Islet of Langerhans (tissue), 1 donor: ENCODE data around the gene CASZ1.

Experiments used
- FAIRE-seq: peaks from one replicate; lab custom pipeline; 2011; peaks lifted over from hg19 to GRCh38; lab: Jason Lieb, UNC

CASZ1 gene

GRCh38 chr1:10704368-10704882, 92.0 kb downstream of the CASZ1 start:
- FAIRE-seq, result no peak

DNA sequence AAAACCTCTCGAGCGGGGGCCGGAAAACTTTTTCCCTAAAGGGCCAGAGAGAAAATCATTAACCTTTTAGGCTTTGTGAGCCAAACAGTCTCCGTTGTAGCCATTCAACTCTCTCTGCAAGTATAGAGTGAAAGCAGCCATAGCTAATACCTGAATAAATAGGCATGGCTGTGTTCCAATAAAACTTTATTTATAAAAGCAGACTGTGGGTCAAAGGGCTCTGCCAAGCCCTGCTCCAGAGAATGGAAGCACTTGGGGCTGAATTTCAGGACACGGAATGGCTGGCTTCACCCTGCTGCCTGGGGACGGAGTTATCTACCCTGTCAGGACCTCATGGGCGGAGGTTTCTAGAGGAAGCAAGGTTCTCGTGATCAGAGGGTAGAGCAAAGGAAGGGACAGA, 92.7 kb downstream of the CASZ1 start:
- no peak for FAIRE-seq

DNA sequence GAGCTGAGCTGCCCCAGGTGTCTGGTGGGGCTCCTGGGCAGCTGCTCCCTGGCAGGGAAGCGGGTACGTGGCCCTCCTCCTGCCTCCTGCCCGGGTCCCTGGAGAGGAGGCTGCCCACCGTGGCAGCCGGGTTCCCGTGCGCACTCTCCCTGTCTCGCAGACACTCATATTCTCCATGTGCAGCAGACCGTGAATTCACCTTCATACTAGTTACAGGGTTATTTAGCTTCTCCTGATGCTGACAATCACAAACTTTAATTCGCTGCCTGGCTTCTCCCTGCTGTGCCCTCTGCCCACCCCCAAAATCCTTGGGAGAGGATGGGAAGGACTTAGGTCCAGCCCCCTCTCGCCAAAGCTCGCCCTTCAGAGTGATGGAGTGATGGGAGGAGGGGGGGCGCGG, 95.3 kb downstream of the CASZ1 start:
- FAIRE-seq, result no peak

- FAIRE-seq, result no peak
These were observed 97.0 kb downstream of the CASZ1 start for GRCh38 chr1:10699470-10699835.

DNA sequence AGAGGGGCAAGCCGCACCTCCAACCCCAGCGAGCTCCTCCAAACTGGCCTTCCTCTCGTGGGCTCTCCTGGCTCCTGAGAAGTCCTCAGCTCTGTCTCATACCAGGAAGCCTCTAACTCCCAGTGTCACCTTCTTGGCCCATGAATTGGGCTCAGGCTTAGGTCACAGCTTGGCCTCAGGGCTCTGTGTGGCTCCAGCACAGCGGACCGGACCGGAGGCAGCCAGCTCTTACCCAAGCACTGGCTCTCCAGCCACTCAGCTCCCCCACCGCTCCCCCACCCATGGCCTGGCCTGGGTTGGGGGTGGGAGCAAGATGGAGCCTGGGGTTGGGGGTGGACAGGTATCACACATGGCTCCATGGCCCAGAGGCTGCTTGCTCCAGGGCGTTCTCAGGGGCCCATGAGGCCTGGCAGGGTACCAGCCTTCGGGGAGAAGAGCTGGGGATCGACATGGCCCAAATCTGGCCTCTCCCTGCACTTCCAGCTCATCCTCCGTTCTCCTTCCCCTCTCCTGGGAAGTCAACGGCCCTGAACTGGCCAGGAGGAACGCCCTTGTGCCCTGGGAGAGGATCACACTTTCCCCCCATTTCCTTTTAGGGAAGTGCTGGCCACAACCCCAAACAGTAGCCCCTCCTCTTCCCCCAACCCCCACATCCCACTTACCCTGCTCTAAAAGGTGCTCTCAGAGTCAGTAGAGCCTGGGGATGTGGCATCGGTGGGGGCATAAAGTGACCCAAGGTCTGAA, 97.5 kb downstream of the CASZ1 start:
- FAIRE-seq, result no peak

DNA sequence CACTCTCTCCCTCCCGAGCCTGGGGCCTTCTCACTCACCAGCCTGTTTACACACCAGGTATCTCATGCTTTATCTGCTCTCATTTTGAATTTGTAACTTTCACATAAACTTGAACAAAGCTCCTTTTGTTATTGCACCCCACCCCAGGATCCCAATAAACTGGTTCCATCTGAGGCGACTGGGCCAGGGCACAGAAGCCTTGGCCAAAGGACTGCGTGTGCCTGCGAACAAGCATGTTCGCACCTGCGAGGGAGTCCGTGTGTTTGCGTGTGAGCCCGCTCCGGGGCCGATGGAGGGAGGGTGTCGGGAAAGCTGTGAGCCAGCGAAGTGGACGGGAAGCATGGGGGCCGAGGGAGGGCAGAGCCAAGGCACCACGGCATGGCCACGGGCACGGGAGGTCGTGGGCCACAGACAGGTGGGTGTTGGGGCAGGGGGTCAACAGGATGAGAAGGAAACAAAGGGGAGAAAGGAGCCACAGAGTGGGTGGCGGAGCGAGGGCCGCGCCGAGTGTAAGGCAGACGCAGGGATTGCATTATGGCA, 98.8 kb downstream of the CASZ1 start:
- FAIRE-seq, result no peak

- no peak for FAIRE-seq
These were observed 99.5 kb downstream of the CASZ1 start for GRCh38 chr1:10696977-10697376.

GRCh38 chr1:10694633-10695627, 101.5 kb downstream of the CASZ1 start:
- FAIRE-seq, result no peak

- FAIRE-seq, result no peak
These were observed 102.2 kb downstream of the CASZ1 start for GRCh38 chr1:10694274-10694632.

GRCh38 chr1:10693497-10694273, 102.8 kb downstream of the CASZ1 start:
- FAIRE-seq, result no peak

GRCh38 chr1:10693152-10693496, 103.3 kb downstream of the CASZ1 start:
- FAIRE-seq, result no peak

DNA sequence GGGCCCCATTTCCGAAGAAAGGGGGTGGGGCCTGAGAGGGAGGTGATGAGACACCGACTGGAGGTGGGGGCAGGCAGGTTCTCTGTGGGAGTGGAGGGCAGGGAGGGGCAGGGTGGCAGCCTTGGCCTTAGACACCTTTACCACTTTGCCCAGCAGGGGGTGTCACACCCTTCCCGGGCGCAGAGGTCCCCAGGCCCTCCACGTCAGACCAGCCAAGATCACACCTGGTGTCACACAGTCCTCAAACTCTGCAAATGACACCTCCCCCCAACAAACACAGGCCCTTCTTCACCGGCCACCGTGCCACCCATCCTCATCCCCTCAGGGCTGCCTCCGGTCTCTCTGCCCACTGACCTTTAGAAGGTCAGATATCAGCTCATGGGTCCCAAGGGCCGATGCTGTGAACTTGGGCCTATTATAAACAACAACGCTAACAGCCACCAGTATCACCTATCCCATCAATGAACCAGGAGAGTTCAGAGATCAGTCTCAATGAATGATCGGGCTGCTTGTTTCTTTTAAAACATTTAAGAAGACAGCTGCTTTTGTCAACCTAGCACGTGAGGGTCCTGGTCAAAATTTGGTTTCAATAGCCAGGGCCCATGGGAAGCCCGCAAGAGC, 103.9 kb downstream of the CASZ1 start:
- no peak for FAIRE-seq

DNA sequence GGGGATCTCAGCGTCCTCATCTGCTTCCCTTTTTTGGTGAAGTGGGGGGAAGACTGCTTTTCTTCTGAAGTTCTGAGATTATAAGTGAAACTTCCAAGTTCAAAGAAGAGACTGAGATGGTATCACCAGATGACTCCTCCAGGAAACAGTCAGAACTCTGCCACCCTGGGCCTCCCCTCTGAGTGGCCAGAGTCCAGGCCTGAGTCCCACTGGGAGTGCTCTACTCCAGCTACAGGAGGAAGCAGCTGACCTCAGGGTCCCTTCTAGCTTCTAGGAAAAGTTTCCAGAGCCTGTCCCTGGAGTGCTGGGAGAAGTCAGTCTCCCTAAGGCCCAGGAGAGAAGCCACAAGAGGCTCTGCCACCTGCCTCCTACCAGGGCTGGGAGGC, 104.7 kb downstream of the CASZ1 start:
- FAIRE-seq, result no peak

GRCh38 chr1:10691075-10691739, 105.2 kb downstream of the CASZ1 start:
- FAIRE-seq, result no peak

DNA sequence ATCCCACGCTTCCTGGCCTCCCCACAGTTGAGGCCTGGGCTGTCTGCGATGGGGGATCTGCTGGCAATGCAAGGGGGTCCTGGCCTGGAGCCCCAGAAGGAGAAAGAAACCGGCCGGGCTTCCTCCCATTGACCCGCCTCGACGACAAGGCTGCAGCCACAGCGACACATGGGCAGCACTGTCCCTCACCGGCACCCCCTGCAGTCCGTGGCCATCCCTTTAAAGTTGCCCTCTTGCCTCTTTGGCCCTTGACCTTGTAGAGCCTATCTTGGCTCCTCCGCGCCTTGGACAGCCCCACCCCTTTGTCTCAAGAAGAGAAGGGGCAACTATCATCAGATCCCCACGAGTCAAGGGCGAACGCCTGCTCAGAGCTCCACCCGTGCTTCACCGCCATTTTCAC, 106.0 kb downstream of the CASZ1 start:
- no peak for FAIRE-seq

DNA sequence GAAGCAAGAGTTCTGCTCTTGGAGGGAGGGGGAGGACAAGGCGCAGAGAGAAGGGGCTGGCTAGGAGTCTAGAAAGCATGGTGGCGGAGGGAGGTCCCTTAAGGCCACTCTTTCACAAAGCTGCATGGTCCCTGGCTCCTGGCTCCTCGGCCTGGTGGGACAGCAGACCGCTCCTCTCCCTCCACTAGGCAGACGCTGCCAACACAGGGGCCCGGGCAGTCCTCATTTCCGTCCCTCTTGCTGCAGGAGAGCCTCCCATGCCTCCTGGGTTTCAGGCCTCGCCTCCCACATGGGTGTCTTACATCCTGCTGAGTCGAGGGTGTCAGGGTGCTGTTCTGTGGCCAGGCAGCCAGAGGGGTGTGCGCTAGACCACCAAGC, 108.0 kb downstream of the CASZ1 start:
- no peak for FAIRE-seq

DNA sequence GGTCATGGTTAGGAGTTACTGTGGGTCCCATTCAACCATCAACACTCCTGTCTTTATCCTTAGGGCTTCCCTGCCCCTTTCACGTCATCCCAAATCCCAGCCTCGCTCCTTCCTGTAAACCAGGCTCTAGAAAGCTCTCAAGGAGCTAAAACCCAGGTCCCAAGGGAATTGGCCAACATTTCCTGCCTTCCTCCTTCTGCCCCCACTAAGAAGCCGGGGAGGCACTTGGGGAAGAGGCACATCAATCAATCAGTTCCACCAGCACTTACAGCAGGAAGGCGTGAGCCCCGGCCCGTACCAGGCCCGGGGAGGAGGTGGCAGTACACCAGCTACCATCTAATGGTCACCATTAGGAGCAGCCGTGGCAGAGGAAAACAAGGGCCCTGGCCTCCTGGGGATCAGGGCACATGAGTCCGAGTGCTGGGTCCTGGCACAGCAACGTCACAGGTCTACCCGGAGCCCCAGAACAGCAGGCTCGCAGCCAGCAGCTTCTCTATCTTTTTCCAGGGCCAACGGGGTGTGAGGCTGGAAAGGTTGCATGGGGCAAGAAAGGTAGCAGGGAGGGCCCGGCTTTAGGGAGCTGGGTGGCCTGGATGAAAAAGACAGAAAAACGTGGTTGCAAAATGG, 108.6 kb downstream of the CASZ1 start:
- no peak for FAIRE-seq

GRCh38 chr1:10687251-10687651, 109.2 kb downstream of the CASZ1 start:
- no peak for FAIRE-seq

DNA sequence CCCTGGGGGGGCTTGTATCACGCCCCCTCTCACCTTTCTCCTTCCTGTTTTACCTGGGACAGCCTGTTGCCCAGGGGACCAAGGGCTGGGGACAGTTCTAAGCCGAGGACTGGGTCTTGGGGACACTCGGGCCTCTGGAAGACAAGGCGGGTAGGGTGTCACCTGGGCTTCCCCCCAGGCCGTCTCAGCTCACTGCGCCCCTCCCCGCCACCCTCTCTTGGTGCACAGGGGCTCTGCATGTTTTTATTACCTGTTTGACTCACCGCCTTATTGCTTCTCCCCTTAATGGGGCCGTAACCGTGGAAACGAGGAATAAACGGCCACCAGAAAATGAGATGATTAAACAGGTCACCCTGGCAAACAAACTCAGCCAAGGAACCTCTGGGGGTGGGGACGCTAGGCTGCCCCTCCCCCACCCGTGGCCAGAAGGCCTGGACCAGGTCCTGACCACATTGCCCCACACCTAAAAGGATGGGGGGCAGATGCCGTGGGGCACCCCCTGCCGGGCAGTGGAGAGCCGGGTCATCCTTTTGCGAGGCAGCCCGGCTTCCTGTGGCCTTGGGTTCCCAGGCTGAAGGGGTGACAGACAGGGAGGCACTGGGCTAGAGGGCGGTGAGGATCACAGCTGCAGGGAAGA, 109.9 kb downstream of the CASZ1 start:
- no peak for FAIRE-seq

DNA sequence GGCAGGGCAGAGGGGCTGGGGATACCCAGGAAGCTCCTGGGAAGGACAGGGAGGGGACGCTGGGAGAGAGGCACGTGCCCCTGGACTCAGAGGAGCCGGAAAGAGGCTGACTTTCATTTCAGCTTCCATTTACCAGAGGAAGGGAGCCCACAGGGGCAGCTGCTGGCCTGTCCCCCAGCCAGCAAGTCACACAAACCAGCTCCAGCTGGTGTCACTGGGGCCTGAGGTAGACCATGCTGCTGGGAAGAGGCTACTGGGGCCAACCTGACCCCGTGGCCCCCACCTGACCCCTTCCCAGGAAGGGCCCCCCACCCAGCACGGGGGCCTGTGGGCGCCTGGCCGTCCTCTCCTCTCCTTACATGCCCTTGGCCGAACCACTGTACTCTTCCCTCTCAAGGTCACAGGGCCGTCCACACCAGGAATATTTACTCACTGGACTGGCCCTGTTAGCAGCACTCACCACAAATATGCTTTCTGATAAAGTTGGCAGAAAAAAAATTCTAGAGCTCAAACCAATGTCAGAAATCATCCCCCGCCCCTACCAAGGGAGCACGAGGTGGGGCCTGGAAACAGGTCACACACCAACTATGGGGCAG, 110.5 kb downstream of the CASZ1 start:
- no peak for FAIRE-seq
